Fibroblast of mammary gland (primary cell): ENCODE results near the gene DSTN.

ENCODE experiments used
- DNase-seq: peaks from one replicate; pipeline ENCODE4 v3.0.0-alpha.2; 2010; ENCODE audit warnings: low read depth
- H3K4me3 ChIP-seq: 2 replicates; pipeline ENCODE4 v1.5.1; 2011; ENCODE audit warnings: low read depth, mild to moderate bottlenecking, low read length, moderate library complexity; ENCODE audit not compliant: control insufficient read depth
- CTCF ChIP-seq: conservative IDR thresholded peaks from 2 replicates; pipeline ENCODE4 v1.5.1; 2011; ENCODE audit warnings: low read depth, low read length, inconsistent platforms; ENCODE audit not compliant: control insufficient read depth, insufficient read depth

Gene DSTN

GRCh38 chr20:17573463-17573862, 3.6 kb downstream of the DSTN start:
- no peak for TF ChIP-seq CTCF
- no peak overlapping the region for H3K4me3 ChIP-seq
- no peak for DNase-seq

- TF ChIP-seq CTCF: no peak
- H3K4me3 ChIP-seq: no peak overlapping the region
- DNase-seq: no peak
Measured at GRCh38 chr20:17576215-17576614, 6.3 kb downstream of the DSTN start.

GRCh38 chr20:17579369-17580039, 9.6 kb downstream of the DSTN start:
- no peak for TF ChIP-seq CTCF
- no peak overlapping the region for H3K4me3 ChIP-seq
- peak; percentile 39 for DNase-seq

- no peak overlapping the region for H3K4me3 ChIP-seq
- no peak for DNase-seq
- TF ChIP-seq CTCF: no peak
Measured at GRCh38 chr20:17580895-17581294, 11.0 kb downstream of the DSTN start.

- no peak for DNase-seq
- no peak for TF ChIP-seq CTCF
Measured at GRCh38 chr20:17583126-17583525, 13.3 kb downstream of the DSTN start.

GRCh38 chr20:17584689-17585088, 14.8 kb downstream of the DSTN start:
- no peak for DNase-seq
- H3K4me3 ChIP-seq: no peak overlapping the region
- TF ChIP-seq CTCF: no peak

More at GRCh38 chr20:17583126-17583525, 13.3 kb downstream of the DSTN start:
- no peak overlapping the region for H3K4me3 ChIP-seq

GRCh38 chr20:17586250-17586649, 16.4 kb downstream of the DSTN start:
- no peak for DNase-seq
- H3K4me3 ChIP-seq: no peak overlapping the region
- TF ChIP-seq CTCF: no peak
